Colonic mucosa (tissue), 4 donors: ENCODE data around the gene HUNK. TPM values are rescaled to one million over a fixed set of nuclear protein-coding genes. Genes with fewer than 3 reads are reported as not detected.

ENCODE experiments used
- DNase-seq: peaks from one replicate; pipeline ENCODE4 v3.0.0-alpha.2; 2020
- H3K27ac ChIP-seq: fragments of 200-600 bp; one replicate; pipeline ENCODE4 v1.8.0; 2021
- H3K27me3 ChIP-seq: fragments of 200-600 bp; one replicate; pipeline ENCODE4 v1.8.0; 2021
- H3K36me3 ChIP-seq: fragments of 200-600 bp; one replicate; pipeline ENCODE4 v1.8.0; 2021
- H3K4me1 ChIP-seq: fragments of 200-600 bp; one replicate; pipeline ENCODE4 v1.8.0; 2021; ENCODE audit warnings: mild to moderate bottlenecking
- H3K4me3 ChIP-seq: fragments of 200-600 bp; one replicate; pipeline ENCODE4 v1.8.0; 2021
- H3K9ac ChIP-seq, 2 donors: one replicate each; pipeline ENCODE4 v1.7.0; 2013; ENCODE audit warnings: control low read depth in 2 of 2, low read depth in 2 of 2, low read length in 2 of 2
- H3K9me3 ChIP-seq: fragments of 200-600 bp; one replicate; pipeline ENCODE4 v1.8.0; 2021
- intact Hi-C: fragments of 100-400 bp; cut with DNase I; formaldehyde crosslinking; loops from one replicate; pipeline ENCODE4 v1.14.1; 2022
- total RNA-seq, 2 donors: library from RNA; stranded (reverse); fragmentation: NEBNext Ultra II Directional in 1 of 2; extraction: Animal tissue kit (Norgen Biotek cat#: 25700) in 1 of 2; gene quantifications; one replicate each; pipeline ENCODE4 v1.2.1, GENCODE V29; 2021
- TF ChIP-seq, protein P1 (sequence below): fragments of 200-600 bp; IDR thresholded peaks from one replicate; pipeline ENCODE4 v1.8.0; 2022; ENCODE audit warnings: antibody characterized with exemption, mild to moderate bottlenecking
- donor health status: healthy.
- donor health status: DM: no; HTN: no; CAD: no.
- donor health status: DM: no; HTN: no; CAD: no.

The HUNK gene
- total RNA-seq, 2 donors from 2014 or later = 7.2 to 13.0 TPM

GRCh38 chr21:31983120-31983519 lies 110.3 kb downstream of the HUNK start:
- Histone ChIP-seq H3K4me3 (no peak overlapping the region), H3K9me3 (no peaks in the 10 kb centered on the region), H3K9ac (no peak overlapping the region), H3K4me1 (no peaks in the 10 kb centered on the region), H3K27me3 (no peaks in the 10 kb centered on the region), H3K27ac (no peak overlapping the region), H3K36me3 (no peaks in the 10 kb centered on the region)
- DNase-seq = no peak
- intact Hi-C loops = loop anchor here (10.0 kb wide), 1 partner anchor 108 kb away; the partner anchor contains the start of gene HUNK
- TF ChIP-seq, protein P1, sequence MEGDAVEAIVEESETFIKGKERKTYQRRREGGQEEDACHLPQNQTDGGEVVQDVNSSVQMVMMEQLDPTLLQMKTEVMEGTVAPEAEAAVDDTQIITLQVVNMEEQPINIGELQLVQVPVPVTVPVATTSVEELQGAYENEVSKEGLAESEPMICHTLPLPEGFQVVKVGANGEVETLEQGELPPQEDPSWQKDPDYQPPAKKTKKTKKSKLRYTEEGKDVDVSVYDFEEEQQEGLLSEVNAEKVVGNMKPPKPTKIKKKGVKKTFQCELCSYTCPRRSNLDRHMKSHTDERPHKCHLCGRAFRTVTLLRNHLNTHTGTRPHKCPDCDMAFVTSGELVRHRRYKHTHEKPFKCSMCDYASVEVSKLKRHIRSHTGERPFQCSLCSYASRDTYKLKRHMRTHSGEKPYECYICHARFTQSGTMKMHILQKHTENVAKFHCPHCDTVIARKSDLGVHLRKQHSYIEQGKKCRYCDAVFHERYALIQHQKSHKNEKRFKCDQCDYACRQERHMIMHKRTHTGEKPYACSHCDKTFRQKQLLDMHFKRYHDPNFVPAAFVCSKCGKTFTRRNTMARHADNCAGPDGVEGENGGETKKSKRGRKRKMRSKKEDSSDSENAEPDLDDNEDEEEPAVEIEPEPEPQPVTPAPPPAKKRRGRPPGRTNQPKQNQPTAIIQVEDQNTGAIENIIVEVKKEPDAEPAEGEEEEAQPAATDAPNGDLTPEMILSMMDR = no peak

DNA sequence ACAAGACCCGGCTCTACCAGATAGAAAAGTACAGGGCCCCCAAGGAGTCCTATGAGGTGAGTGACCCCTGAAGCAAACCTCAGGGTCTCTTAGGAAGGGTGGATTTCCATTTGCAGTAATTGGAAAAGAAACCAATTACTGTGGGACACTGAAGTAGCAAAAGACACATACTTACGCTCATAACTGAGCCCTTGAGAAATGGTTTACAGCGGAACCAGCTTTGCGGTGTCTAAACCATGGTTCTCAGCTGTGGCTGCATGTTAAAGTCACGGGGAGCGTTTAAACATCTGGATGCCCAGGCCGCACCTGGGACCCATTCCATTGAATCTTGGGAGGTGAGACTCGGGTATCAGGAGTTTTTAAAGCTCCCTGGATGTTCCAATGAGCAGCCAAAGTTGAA lies 110.7 kb downstream of the HUNK start:
- H3K27me3 ChIP-seq = no peaks in the 10 kb centered on the region
- DNase-seq = no peak
- no peaks in the 10 kb centered on the region for H3K9me3 ChIP-seq
- intact Hi-C loops = loop anchor here (10.0 kb wide), 1 partner anchor 109 kb away; the partner anchor contains the start of gene HUNK
- H3K27ac ChIP-seq = no peak overlapping the region
- no peaks in the 10 kb centered on the region for H3K36me3 ChIP-seq
- H3K9ac ChIP-seq = no peak overlapping the region
- H3K4me3 ChIP-seq = no peak overlapping the region
- TF ChIP-seq, protein P1 = no peak
- H3K4me1 ChIP-seq = no peaks in the 10 kb centered on the region

DNA sequence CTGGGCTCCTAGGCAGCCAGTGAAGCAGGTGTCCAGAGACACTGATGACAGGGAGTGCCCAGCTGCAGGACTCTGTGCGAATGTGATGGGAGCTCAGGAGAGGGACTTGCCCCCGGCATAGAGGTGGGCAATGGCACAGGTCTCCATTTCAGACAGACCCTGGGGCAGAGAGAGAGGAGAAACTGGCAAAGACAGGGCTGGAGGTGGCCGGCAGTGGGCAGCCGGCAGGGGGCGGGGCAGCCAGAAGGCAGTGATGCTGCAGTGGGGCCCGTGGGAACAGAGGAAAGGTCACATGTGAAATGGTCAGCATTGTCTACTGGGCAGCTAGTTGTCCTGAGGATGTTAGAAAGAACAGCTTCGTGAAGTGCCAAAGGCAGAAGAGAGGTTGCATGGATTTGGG lies 112.6 kb downstream of the HUNK start:
- Histone ChIP-seq H3K27ac (no peak overlapping the region), H3K9ac (no peak overlapping the region), H3K4me3 (no peak overlapping the region), H3K9me3 (no peaks in the 10 kb centered on the region), H3K4me1 (no peaks in the 10 kb centered on the region), H3K36me3 (no peaks in the 10 kb centered on the region), H3K27me3 (no peaks in the 10 kb centered on the region)
- intact Hi-C loops = loop anchor here (10.0 kb wide), 1 partner anchor 111 kb away; the partner anchor contains the start of gene HUNK
- no peak for DNase-seq
- TF ChIP-seq, protein P1 = no peak

DNA sequence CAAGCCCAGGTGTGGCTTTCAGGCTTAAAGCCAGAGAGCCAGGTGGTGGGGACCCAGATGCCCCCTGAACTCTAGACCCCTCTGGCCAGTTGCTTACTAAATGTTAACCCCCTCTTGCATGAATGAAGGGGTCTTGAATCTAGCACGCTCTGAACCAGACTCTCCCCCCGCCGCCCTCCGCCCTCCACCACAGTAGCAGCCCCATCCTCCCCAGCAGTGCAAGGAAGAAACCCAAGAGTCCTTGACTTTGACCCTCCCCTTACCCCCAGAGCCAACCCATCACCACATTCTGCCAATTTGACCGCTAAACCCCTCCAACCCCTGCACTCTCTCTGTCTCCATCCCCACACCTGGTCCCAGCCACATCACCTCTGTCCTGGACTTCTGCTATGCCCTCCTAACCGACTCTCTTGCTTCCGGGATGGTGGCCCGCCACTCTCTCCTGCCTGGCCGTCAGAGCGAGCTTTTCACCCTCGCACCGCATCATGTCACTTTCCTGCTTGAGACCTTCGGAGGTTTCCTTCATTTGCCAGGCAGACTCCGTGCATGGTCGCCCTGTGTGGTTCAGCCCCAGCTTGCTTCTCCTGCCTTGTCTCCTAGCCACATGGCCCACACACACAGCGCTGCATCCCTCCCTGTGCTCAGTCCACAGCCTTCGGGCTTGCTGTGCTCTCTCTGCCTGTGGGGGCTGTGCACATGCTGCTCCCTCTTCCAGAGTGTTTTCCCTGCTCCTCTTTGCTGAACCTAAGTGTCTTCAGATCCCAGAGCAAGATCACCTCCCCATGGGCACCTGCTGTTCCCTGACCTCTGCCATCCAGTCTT lies 113.4 kb downstream of the HUNK start:
- TF ChIP-seq, protein P1 = no peak
- Histone ChIP-seq H3K36me3 (no peaks in the 10 kb centered on the region), H3K9me3 (no peaks in the 10 kb centered on the region), H3K9ac (no peak overlapping the region), H3K4me3 (no peak overlapping the region), H3K27ac (no peak overlapping the region), H3K27me3 (no peaks in the 10 kb centered on the region), H3K4me1 (no peaks in the 10 kb centered on the region)
- no peak for DNase-seq
- intact Hi-C loops = loop anchor here (10.0 kb wide), 1 partner anchor 111 kb away; the partner anchor contains the start of gene HUNK

GRCh38 chr21:31987696-31988095 lies 114.9 kb downstream of the HUNK start:
- no peaks in the 10 kb centered on the region for H3K9me3 ChIP-seq
- no peak overlapping the region for H3K27ac ChIP-seq
- H3K4me3 ChIP-seq = no peak overlapping the region
- H3K4me1 ChIP-seq = no peaks in the 10 kb centered on the region
- H3K27me3 ChIP-seq = no peaks in the 10 kb centered on the region
- no peaks in the 10 kb centered on the region for H3K36me3 ChIP-seq
- TF ChIP-seq, protein P1 = no peak
- peak; percentile 69 for DNase-seq
- no peak overlapping the region for H3K9ac ChIP-seq
- intact Hi-C loops = loop anchor here (10.0 kb wide), 1 partner anchor 113 kb away; the partner anchor contains the start of gene HUNK
